ENCODE measurements around the gene TLR5. TPM values are rescaled to one million over a fixed set of nuclear protein-coding genes. Genes with fewer than 3 reads are reported as not detected.
"Not testable (repeated sequence)": the region's sequence is repeated elsewhere in the genome, so short reads cannot be mapped to it uniquely, and the experiment has no call there.

Gene TLR5
- total RNA-seq, 6 donors from 2014 or later, result 4.1 to 30.4 (median 14.8) TPM

DNA sequence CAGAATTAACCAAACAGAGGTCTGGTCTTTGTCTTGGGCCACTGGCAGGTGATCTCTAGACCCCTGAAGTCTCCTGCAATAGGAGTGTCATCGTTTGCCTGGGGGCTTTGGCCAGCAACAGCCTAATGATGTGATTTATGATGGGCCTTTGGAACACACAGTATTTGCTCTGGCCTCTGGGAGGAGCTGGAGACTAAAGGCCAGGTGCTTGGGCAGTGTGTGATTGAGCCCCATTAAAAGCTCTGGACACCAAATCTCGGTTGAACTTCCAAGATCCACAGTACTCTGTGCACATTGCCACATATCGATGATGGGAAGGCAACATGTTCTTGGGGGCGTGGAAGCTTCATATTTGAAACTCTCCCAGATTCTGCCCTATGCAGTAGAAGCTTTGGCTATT is 32.0 kb upstream of the TLR5 start:
- 73 to 74% methylated on average over 3 to 4 of the region's 4 CpGs for WGBS, 2 donors
- ATAC-seq (ENCODE audit: low FRiP score in 2 of 2) (peak; percentile 43 to 48), DNase-seq (no peak)
- H3K4me3 ChIP-seq, result no peak overlapping the region
- TF ChIP-seq, protein P1, sequence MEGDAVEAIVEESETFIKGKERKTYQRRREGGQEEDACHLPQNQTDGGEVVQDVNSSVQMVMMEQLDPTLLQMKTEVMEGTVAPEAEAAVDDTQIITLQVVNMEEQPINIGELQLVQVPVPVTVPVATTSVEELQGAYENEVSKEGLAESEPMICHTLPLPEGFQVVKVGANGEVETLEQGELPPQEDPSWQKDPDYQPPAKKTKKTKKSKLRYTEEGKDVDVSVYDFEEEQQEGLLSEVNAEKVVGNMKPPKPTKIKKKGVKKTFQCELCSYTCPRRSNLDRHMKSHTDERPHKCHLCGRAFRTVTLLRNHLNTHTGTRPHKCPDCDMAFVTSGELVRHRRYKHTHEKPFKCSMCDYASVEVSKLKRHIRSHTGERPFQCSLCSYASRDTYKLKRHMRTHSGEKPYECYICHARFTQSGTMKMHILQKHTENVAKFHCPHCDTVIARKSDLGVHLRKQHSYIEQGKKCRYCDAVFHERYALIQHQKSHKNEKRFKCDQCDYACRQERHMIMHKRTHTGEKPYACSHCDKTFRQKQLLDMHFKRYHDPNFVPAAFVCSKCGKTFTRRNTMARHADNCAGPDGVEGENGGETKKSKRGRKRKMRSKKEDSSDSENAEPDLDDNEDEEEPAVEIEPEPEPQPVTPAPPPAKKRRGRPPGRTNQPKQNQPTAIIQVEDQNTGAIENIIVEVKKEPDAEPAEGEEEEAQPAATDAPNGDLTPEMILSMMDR (IDR thresholded peaks at IDR 0.05), result peak in 2 of 6 experiments; percentile 7 to 19
- TF ChIP-seq POLR2AphosphoS5 (IDR thresholded peaks at IDR 0.05) (no peak), EP300 (IDR thresholded peaks at IDR 0.05) (no peak), POLR2A (IDR thresholded peaks at IDR 0.05) (no peak)
- peak overlapping the region in 3 of 4 donors; percentile 42 to 78 (median 53) for H3K27ac ChIP-seq
- H3K9me3 ChIP-seq, result no peaks in the 10 kb centered on the region
- no peaks in the 10 kb centered on the region for H3K36me3 ChIP-seq
- no peaks in the 10 kb centered on the region for H3K27me3 ChIP-seq
- peaks cover 15 to 23% (median 20%) of the 10 kb centered on the region in 4 donors for H3K4me1 ChIP-seq

DNA sequence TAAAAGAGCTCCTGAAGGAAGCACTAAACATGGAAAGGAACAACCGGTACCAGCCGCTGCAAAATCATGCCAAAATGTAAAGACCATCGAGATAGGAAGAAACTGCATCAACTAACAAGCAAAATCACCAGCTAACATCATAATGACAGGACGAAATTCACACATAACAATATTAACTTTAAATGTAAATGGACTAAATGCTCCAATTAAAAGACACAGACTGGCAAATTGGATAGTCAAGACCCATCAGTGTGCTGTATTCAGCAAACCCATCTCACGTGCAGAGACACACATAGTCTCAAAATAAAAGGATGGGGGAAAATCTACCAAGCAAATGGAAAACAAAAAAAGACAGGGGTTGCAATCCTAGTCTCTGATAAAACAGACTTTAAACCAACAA is 26.4 kb upstream of the TLR5 start:
- not testable (repeated sequence) for DNase-seq; H3K27me3 ChIP-seq; H3K27ac ChIP-seq; H3K4me1 ChIP-seq; H3K4me3 ChIP-seq; ATAC-seq (ENCODE audit: low FRiP score in 2 of 2); H3K9me3 ChIP-seq; H3K36me3 ChIP-seq
- 91 to 97% methylated on average over 5 of the region's 5 CpGs for WGBS, 2 donors

DNA sequence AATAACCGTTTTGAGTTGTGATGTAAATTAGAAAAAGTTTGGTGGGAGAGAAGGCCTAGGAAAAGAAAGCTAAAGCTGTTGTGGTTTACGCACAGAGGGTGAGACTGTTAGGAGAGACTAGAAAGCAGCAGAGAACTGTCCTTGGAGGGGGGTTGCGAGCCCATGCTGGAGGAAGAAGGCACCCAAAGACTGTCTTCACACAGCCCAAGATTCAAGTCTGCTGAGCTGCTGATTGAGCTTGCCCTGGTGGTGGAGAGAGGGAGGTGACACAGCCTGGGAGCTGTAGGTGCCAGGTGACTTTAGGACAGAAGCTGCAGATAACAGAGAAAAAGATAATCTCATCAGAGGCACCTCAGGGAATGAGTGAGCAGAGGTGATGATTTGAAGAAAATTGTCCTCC is 18.3 kb upstream of the TLR5 start:
- ATAC-seq (ENCODE audit: low FRiP score in 2 of 2) (no peak), DNase-seq (no peak)
- Histone ChIP-seq H3K27me3 (no peaks in the 10 kb centered on the region), H3K27ac (no peak overlapping the region), H3K9me3 (no peaks in the 10 kb centered on the region), H3K4me1 (peaks cover 0 to 3% (median 0%) of the 10 kb centered on the region in 4 donors), H3K4me3 (no peak overlapping the region), H3K36me3 (no peaks in the 10 kb centered on the region)
- WGBS, 2 donors, result 82 to 87% methylated on average over 3 of the region's 3 CpGs
- TF ChIP-seq, protein P1 (IDR thresholded peaks at IDR 0.05), result no peak
- TF ChIP-seq EP300 (IDR thresholded peaks at IDR 0.05) (no peak), POLR2AphosphoS5 (IDR thresholded peaks at IDR 0.05) (no peak), POLR2A (IDR thresholded peaks at IDR 0.05) (no peak)

DNA sequence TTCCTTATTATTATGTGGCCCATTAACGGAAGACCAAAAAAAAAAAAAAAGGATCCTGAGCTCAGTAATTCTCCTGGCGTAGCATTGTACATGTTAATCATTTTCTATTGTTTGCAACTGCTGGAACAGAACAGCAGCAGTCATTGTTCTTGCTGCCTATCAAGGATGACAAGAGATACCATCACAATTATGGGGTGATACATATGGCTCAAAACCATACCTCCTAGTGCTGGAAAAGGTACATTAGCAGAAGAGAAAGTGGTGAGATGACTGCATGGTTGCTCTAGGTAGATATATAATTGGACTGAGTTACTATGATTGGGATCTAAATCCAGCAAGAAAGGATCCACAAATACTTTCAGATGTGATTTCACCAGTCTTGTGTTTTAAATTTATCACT is 13.3 kb upstream of the TLR5 start:
- Histone ChIP-seq H3K27ac (no peak overlapping the region), H3K9me3 (no peaks in the 10 kb centered on the region), H3K4me1 (peaks cover 0 to 5% (median 0%) of the 10 kb centered on the region in 4 donors), H3K36me3 (no peaks in the 10 kb centered on the region), H3K4me3 (no peak overlapping the region), H3K27me3 (no peaks in the 10 kb centered on the region)
- WGBS, 2 donors, result 82 to 88% methylated on average over 2 of the region's 2 CpGs
- no peak for ATAC-seq (ENCODE audit: low FRiP score in 2 of 2)
- no peak for DNase-seq
- TF ChIP-seq EP300 (IDR thresholded peaks at IDR 0.05), result no peak
- TF ChIP-seq POLR2AphosphoS5 (IDR thresholded peaks at IDR 0.05), result no peak
- TF ChIP-seq, protein P1 (IDR thresholded peaks at IDR 0.05), result no peak
- TF ChIP-seq POLR2A (IDR thresholded peaks at IDR 0.05), result no peak

DNA sequence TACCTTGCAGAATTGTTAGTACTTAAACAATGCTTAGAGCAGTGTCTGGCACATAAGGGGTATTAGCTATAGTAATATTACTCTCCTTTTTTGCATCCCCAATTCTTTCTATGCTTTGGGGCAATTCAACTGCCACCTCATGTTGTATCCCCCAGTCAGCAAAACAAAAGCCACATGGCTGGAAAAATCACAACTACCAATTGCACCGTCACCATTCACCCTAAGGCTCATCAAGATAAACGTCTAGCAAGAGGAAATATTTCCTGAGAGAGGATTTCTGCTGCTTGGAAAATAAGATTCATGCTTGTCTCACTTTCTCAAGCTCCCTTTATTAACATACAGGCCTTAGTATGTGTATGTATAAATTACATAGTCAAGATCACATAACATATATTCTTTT is 12.1 kb upstream of the TLR5 start:
- no peak for ATAC-seq (ENCODE audit: low FRiP score in 2 of 2)
- WGBS, 2 donors, result 76 to 80% methylated on average over 2 of the region's 2 CpGs

More for the DNA sequence above, 12.1 kb upstream of the TLR5 start:
- Histone ChIP-seq H3K9me3 (no peaks in the 10 kb centered on the region), H3K27ac (no peak overlapping the region), H3K4me3 (no peak overlapping the region), H3K4me1 (peaks cover 0 to 5% (median 0%) of the 10 kb centered on the region in 4 donors), H3K27me3 (no peaks in the 10 kb centered on the region), H3K36me3 (no peaks in the 10 kb centered on the region)
- no peak for DNase-seq
- TF ChIP-seq EP300 (IDR thresholded peaks at IDR 0.05), result no peak
- TF ChIP-seq POLR2A (IDR thresholded peaks at IDR 0.05), result no peak
- TF ChIP-seq, protein P1 (IDR thresholded peaks at IDR 0.05), result no peak
- TF ChIP-seq POLR2AphosphoS5 (IDR thresholded peaks at IDR 0.05), result no peak

Measured in upper lobe of left lung (tissue), 6 donors.